ENCODE results near the gene BCL2L2. TPM values are rescaled to one million over a fixed set of nuclear protein-coding genes. Genes with fewer than 3 reads are reported as not detected.

The BCL2L2 gene
- total and polyA plus RNA-seq, 9 of the 15 experiments (the other 6 are each of a cell fraction or from before 2014, with no cell fraction given) = 2.6 to 32.5 (median 14.7) TPM

GRCh38 chr14:23335623-23336022 is 29.0 kb downstream of the BCL2L2 start (continued):
- TF ChIP-seq ETV5 (CRISPR knock-in tag; IDR thresholded peaks at IDR 0.05; ENCODE audit: low read depth) (no peak), NCOA6 (IDR thresholded peaks at IDR 0.05) (no peak), ELK1 (CRISPR knock-in tag; IDR thresholded peaks at IDR 0.05) (no peak), CEBPB (tag; IDR thresholded peaks at IDR 0.05) (no peak), ZNF174 (CRISPR knock-in tag; IDR thresholded peaks at IDR 0.05) (no peak), CLOCK (CRISPR knock-in tag; IDR thresholded peaks at IDR 0.05; ENCODE audit: borderline replicate concordance) (no peak), CBFA2T2 (conservative IDR thresholded peaks at IDR 0.05) (peak; percentile 42), L3MBTL2 (IDR thresholded peaks at IDR 0.05) (peak; percentile 82), SP2 (IDR thresholded peaks at IDR 0.05; ENCODE audit: extremely low read depth, low read depth, low read length, poor library complexity, severe bottlenecking) (no peak), EZH2 (IDR thresholded peaks at IDR 0.05; ENCODE audit: borderline replicate concordance, low read depth, low read length) (no peak), ZBTB9 (CRISPR knock-in tag; IDR thresholded peaks at IDR 0.05) (no peak), ELK3 (CRISPR knock-in tag; IDR thresholded peaks at IDR 0.05) (no peak), ETS1 (conservative IDR thresholded peaks at IDR 0.05; ENCODE audit: control insufficient read depth, low read depth, low read length) (no peak), CEBPG (CRISPR knock-in tag; IDR thresholded peaks at IDR 0.05) (no peak), CEBPG (tag; conservative IDR thresholded peaks at IDR 0.05 in 1 of 2, IDR thresholded peaks at IDR 0.05 in 1 of 2) (no peak), RHOXF2B (CRISPR knock-in tag; conservative IDR thresholded peaks at IDR 0.05) (no peak), CBFA2T3 (IDR thresholded peaks at IDR 0.05) (peak; percentile 56), TAL1 (IDR thresholded peaks at IDR 0.05) (0 out of 2 replicates have a peak, but pooled peaks have one; percentile 13)

All from K562 (cell line).